Suprapubic skin (tissue), 4 donors: ENCODE measurements around the gene GLRX2.

Source experiments
- POLR2A ChIP-seq, 2 donors: fragments of 450-650 bp; IDR thresholded peaks; one replicate each; pipeline ENCODE4 v1.6.1; 2017; ENCODE audit warnings: antibody characterized with exemption in 2 of 2, mild to moderate bottlenecking in 2 of 2, moderate library complexity in 2 of 2
- POLR2AphosphoS5 ChIP-seq, 3 donors: sonication (generic); formaldehyde crosslinking; IDR thresholded peaks; one replicate each; pipeline ENCODE4 v1.6.1; 2017; ENCODE audit warnings: antibody characterized with exemption in 3 of 3

DNA sequence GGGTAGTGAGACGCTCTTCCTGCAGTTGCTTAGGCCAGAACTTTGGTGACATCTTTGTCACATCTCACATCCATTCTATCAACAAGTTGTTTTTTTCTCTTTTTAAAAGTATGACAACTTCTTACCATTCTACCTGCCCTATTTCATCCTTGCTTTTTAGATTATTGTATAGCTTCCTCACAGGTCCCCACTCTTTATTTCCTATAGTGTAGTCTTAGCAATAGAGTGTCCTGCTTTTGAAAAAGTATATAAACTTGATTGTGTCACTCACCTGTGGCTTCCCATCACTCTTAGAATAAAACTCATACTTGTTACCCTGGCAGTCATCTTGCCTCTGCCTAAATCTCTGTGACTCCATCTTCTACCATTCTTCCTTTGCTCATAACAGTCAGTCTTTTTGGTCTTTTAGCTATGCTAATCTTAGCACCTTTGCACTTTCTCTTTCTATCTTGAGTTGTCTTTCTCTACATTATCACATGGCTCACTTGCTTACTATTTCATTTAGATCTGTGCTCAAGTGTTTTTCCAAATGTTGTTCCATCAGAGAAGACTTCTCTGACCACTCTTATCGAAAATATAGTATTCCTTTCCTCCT is 26.1 kb upstream of the GLRX2 start:
- no peak for TF ChIP-seq POLR2A (IDR thresholded peaks at IDR 0.05)
- TF ChIP-seq POLR2AphosphoS5 (IDR thresholded peaks at IDR 0.05): no peak
